Measurements from ENCODE around the gene DNM3.

DNM3 gene

DNA sequence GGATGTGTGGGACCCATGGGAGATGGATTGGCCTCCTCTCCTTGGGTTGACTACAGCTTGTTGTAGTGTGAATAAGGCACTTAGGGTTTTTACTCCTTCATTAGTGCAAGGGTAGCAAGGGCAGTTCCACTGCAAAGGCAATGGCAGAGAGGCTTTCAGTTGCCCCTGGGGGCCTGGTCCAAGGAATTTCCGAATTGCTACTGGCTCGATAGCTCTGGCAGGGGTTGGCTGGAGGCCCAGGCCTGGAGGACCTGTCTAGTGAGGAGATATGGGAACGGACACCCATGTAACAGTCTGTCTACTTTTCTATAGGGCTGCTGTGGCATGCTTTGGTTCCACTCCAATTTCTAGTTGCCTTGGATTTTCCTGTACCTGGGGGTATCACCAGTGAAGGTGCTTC is 360.3 kb downstream of the DNM3 start:
- DNase-seq = no peak

DNA sequence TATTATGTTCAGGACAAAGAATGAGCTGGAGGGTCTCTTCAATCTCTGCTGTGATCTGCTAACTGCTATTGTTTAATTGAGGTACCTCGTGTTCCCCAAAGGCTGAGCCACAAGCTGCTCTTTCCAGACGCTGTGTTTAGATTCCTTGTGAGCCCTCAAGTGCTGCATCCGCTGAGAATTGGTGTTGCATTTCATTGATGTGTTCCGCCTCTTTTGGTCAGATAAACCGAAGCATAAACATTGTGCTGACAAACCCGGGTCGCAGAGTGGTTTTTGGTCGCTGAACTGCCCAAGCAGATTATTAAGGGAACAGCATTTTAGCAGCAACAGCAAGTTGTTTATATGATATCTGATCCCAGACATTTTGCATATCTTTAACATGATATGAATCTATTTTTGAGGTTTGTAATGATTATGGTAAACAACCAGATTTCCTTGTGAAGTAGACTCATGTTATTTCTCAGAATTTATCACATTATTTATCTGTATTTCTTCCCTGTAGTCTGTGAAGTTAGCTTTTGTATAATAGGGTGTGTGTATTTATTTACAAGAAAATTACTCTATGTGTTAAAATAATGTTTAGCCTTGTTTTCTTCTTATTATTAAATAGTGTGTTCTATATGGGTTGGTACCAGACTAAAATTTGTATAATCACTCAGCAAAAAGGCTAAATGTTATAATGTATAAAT is 362.0 kb downstream of the DNM3 start:
- DNase-seq = no peak

DNA sequence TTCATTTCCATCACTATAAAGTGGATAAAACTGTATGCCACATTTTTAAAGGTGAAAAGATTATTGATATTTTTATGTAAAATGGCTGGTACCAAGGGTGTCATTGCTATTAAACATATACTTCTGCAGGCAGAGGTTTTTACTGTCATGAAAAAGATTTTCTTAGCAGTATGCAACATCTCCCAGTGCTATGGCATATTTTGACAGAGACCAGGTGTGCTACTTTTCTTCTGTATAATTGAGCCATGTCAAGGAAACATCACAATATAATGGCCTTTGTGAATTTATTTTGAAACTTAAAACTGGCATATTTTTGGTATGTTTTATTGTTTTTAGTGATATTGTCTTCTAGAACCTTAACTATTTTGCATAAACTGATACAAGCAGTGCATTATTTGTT is 362.6 kb downstream of the DNM3 start:
- DNase-seq = no peak

DNA sequence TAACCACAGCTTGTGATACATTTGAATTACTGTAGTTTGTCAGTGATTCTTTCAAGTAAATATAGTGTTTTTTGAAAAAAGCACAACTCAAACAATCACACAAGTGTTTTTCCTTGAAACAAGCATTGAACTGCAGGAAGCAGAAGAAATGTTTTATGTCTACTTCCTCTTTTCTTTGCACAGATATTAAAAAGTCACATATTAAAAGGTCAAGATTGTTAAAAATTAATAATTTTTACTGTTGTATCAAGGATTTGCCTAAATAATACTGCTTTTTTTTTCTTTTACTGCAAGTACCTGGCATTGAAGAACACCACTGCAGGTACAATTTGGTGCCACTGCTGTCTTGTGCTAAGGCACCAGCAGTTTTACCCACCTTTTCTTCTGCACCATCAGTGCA is 365.0 kb downstream of the DNM3 start:
- DNase-seq = no peak

DNA sequence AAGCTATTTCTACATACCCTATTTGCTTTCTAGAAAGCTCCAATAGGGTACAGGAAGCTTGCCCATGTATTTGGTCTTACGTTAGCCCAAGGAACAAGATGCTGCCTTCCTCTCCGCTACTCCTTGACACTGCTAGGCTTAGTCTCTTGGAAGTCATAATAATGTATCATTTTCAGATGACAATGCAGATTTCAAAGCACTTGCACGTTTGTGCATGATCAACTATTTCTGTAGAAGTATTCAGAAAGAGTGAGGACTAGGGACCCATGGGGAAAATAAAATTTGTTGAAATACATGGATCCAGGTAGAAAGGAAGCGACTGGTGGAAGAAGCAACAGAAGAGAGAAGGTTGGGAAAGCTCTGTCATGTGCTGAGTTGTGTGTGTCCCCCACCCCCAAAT is 367.3 kb downstream of the DNM3 start:
- no peak for DNase-seq

DNA sequence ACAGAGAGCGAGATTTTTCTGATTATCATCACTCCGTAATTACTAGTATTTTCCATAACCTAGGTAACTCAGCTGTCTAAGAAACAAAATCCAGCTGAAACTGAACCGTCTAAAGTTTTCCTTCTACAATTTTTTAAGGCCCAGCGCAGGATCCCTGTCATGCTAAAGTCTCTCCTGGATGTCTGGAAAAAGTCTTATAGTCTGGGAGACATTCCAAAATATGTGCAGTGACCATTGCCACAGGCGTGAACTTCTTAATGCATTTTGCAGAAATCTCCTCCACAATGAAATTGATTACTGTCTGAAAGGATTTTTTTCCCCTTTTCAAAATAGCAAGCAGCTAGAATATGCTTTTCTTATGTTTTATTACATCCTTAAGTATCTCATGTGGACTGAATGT is 369.9 kb downstream of the DNM3 start:
- no peak for DNase-seq

DNA sequence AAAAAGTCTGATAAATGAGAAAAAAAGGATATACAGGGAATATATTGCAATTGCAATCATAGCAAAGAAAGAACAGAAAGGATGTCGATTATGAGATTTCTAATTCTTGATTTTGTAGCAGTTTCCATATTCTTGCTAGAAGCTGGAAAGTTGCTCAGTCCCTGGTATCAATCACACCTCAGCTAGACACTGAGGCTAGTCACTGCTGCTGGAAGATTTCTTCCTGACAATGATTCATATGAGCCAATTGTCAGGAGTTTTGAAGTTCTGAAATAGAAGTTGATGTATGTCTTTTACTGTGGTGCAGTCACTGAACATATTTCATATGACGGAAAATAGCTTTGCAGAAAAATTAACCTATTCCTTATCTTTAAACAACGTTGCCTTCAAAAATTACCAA is 370.8 kb downstream of the DNM3 start:
- no peak for DNase-seq

DNA sequence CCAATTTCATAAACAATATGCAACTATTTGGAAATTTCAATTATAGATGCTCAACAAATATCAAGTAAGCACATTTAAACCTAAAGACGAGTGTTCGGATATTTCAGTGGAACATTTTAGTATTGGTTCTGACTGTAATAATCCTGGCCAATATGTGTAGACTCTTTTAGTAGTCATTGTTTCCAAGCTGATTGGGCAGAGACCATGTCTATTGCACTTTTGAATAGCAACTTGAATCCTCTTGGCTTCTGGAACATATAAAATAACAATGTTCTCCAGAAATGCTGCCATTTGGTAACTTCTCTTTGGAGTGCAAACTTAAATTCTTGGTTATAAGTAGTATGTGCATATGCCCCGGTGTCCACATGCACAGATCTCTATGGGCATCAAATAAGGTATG is 373.7 kb downstream of the DNM3 start:
- DNase-seq = no peak

DNA sequence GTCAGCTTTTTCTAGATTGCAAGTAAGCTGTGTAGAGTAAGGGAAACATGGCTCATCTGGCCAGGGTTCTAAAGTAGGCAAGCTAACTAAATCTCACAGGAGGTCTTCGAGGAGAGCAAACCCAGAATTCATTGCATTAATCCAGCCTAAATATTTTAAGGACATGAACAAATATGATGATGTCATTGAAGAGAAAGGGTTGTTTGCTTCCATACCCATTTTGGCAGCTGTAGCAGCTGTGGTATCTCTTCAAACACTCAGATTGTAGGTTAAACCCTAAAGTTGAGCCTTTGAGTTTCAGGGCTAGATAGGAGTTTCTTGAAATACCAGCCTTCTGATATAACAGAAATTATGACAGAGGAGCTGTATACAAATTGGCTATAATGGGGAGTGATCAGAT is 378.7 kb downstream of the DNM3 start:
- DNase-seq = no peak

DNA sequence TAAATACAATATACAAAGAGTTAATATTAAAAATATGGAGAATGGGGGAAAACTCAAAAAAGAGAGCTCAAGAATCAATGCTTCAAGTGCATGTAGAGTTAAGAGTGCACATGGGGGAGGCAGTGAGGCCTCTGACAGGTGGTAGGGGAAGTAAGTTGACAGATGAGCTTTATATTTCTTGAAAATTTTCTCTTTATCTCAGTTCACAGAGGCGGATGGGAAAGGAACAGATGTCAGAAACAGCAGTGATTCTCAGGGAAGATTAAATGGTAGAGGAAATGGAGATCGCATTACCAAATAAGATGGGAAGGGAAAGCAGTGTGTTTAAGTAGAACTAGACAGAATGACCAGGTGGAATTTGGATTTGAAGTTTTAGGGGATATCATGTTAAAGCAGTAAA is 379.1 kb downstream of the DNM3 start:
- DNase-seq = no peak

DNA sequence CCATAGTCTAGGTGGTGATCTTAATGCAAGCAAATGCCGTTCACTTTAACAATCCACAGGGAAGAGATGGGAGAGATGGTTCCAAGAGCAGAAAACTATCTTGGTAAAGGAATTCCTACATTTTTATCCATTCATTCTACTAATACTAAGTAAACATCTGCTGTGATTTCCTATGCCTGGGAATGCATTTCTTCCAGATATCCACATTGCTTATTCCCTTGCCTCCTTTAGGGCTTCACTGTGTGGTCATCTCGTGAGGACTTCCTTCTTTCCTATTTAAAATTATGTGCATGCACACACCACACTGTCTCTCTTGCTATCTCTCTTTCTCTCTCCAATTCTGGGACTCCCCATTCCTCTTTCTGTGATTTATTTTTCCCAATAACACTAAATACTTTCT is 380.1 kb downstream of the DNM3 start:
- no peak for DNase-seq

DNA sequence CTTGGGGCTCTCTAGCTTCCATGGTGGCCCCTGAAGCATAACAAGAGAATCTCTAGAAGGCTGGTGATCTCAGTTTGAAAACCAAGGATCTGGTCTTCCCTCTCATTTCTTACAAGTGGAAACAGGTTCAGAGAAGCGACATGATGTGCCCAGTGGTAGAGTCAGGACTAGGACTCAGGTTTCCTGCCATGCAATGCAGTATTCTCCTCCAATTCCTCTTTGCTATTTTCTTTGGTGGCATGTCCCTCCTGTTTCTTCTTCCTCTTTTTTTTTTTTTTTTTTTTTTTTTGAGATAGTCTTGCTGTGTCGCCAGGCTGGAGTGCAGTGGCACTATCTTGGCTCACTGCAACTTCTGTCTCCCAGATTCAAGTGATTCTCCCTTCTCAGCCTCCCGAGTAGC is 383.6 kb downstream of the DNM3 start:
- DNase-seq = no peak

DNA sequence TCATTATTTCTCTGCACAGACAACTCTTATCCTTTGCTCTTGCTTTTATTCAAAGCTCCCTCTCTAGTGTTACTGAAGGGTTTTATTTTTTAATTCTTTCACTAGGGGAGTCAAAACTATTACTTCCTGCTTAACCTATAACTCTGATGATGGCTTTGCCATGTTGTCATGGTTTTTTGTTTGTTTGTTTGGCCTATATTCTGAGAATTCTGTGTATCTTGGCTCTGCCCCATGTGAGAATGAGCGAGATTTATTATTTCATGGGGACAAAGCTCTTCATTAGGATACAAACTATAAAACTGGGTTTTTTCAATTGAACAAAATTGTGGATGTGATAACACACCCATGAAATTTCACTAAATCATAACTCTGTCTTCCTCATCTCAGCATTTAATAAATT is 388.6 kb downstream of the DNM3 start:
- DNase-seq = no peak

DNA sequence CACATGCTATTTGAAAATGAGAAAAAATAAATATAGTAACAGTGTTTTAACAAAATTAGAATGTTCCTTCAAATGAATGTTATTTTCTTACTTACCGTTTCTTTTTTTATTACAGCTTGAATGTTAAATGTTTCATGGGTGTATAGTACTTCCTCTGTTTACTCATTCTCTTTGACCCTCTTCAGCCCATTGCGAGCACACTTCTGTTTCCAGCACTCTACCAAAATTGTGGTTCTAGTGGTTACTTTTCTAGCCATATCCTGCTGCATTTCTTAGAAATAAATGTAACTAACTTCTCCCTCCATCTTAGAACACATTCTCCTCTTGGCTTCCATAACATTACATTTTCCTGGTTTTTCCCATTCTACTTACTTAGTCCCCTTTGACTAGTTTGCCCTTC is 389.2 kb downstream of the DNM3 start:
- no peak for DNase-seq

DNA sequence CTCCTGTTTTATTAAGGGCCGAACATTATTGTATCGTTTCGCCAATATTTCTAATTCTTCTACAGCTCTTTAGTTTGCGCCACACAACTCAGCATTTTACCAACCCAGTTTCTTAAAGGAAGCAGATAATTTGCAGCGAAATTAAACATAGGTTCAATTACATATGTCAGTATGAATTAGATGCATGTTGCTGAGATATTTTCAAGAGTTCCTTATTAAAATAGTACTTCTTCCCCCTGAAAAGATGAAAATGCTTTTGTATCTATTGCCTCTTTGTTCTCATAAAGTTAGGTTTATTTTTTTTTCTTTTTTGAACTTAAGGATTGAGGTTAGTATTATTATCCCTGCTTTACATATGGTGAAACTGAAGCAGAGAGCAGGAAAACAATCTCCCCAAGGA is 395.7 kb downstream of the DNM3 start:
- no peak for DNase-seq

DNA sequence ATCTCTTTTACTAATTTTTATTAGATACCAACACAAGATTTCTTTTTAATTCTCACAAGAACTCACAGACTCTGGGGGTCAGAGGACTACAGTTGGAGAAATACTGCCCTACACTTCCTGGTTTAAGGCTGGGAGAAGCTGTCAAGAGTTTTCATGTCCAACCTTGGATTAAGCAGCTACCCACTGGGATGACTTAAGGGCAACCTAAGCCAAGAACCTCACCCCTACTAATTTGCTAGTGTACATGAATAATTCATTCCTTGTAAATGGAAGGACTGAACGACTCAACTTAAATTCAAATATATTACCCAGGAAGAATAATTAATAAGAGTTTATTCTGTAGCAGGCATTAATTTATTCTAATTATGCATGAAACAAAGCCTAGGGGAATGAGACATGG is 396.9 kb downstream of the DNM3 start:
- no peak for DNase-seq

DNA sequence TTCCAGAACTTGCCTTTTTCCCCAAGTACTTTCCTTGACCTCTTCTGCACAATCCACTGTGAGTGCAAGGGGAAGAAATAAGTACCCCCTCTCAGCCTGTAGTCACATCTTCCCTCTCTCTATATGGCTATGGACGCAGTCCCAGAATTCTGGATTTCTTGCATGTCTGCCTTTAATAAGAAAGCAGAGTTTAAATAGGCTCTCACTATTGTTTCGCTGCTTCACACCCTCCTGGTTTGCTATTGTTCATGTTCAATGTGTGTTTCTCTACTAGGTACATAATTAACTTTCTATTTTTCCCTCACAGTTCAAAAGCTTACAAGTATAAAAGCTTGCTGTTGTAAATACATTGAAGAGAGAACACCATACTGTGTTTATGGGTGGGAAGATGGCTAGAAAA is 397.7 kb downstream of the DNM3 start:
- no peak for DNase-seq

DNA sequence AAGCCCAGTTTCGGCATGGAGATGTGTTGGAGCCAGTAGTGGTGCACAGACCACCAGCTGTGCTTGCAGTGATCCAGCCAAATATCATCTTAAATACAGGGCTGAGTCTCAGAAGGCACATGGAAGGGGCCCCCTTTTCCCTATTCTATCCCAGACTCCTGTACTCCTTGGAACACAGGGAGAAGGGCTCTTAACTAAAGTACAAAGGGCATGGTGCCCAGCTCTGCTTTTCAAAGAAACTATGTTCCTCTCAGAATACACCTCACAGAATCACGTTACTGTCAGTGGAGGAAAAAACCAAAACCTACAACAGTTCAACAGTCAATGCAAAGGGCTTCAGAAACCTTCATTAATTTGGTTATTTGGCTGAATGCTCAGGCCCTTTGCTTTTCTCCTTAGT is 398.6 kb downstream of the DNM3 start:
- DNase-seq = no peak

DNA sequence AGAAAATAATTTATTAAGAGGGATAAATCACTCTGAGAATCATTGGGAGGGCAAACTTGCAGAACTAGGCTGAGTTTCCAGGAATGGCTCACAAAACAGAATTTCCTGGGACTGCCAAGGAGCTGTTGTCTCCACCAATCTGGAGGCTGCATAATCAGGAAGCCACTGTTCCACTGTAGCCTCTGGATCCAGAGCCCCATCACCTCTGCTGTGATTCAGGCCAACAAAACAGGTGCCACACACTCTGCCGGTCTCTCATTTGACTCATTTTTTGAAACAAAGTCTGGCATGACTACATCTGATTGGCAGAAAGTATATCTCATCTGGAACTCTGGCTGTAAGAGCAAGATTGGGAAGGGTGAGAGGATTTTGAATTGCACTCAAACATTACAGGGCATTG is 400.2 kb downstream of the DNM3 start:
- no peak for DNase-seq

DNA sequence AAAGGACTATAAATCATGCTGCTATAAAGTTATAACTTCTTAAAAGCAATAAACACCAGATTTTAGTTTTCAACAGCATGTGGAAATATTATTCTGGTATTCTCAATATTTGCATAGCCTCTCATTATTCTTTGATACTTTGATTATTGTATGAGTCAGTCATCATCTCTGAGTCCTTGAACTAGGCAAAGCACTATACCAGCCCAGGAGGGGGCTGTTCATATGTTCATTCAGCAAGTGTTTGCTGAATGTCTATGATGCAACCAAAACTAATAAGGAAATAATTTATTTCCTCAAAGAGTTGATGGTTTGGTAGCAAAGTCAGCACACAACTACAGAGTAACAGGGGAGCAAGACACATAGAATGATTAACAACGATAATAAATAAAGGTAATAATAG is 403.6 kb downstream of the DNM3 start:
- DNase-seq = no peak

DNA sequence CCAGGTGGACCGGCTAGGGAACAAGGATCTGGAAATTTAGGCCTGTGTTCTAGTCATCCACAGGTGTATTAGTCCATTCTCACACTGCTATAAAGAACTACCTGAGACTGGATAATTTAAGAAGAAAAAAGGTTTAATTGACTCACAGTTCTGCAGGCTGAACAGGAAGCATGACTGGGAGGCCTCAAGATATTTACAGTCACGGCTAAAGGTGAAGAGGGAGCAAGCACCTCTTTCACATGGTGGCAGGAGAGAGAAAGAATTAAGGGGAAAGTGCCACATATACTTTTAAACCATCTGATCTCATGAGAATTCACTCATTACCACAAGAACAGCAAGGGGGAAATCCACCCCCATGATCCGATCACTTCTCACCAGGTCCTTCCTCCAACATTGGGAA is 404.5 kb downstream of the DNM3 start:
- DNase-seq = no peak

DNA sequence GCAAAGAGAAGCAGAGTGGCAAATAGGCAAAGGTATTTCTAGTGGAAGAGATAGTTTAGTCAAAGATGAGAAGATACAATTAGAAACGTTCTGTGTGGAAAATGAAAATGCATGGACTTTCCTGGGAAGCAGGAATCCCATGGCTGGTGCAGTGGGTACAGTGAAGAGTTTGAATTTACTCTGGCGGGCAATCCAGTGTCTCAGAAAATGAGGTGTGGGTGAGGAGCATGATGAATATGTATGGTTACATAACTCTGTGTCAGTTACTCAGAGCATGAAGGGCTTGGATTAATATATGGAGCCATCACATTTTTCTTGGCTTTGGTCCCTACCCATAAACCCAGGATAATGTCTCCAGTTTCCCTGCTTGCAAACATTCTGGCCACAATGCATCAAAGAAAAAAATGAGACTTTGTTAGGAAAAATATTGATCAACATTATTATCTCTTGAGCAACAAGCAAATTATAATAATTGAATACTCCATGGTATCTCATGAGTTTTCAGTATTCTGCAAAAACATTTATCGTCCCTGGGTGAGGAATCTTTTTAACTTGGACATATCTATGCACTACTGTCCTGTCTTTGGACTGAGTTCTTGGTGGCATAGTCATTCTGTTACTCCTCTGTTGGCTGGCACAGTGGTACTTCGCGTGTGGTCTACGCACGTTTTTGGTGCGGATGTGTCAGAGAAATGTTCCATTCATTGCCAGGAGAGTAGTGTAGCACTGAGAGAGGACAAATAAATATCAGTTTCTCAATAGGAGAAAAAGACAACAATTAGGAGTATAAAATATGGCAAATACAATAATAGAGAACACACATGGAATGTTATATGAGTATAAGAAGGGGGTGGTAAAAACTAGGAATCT is 405.5 kb downstream of the DNM3 start:
- no peak for DNase-seq

DNA sequence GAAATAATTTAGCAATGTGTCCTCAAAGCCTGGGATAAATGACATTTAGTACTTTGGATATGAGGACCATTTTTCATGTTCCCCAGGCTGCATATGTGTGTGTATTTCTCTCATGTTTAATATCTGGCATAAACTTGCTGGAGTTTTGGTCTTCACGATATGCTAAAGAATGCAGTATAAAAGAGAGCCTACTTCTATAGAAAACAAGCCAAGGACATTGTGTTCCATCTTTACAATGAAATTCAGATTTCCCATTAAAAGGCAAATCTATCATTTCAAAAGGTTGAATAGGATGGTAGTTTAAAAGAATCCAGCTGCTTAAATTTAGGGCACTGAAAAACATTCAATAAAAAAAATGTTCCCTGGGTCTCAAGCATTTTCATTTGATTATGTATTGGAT is 410.2 kb downstream of the DNM3 start:
- no peak for DNase-seq

DNA sequence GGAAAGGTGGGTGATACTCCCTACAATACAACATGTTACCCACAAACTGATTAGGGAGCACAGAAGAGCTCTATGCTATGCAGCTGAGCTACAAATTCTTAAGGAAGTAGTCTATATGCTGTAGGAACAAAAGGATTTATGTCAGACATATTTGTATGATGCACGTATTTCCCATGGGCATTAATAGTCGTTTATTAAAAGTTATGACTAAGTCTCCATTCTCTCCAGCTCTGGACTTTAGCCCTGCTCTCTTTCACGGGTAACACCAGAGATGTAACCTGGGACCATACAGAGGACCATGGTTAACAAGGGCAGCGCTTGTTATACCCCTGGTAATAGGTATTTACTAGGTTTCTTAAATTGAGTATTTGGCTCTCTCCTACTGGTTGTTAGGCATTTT is 411.0 kb downstream of the DNM3 start:
- no peak for DNase-seq

DNA sequence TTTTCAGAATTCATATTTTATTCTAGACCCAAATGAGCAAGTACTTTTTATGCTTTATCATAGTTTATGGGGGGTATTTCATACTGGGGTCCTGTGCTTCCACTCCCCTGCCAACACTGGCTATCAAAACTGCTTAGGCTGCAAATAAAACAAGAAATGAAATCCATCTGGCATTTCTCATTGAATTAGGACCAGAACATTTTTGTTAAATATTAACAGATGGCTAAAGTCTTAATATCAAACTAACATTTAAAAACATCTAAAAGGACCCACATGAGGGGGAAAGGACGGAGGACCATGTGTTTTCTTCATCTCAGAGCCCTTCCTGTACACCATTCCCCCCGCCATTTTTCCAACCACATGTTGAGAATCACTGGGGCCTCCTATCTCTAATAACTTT is 411.7 kb downstream of the DNM3 start:
- no peak for DNase-seq

All from activated CD4-positive, alpha-beta T cell treated with anti-CD3 and anti-CD28 coated beads for 48 hours (primary cell).